BJ (cell line): Measurements from ENCODE around the gene NABP2. TPM values are rescaled to one million over a fixed set of nuclear protein-coding genes. Genes with fewer than 3 reads are reported as not detected.
"Not testable (repeated sequence)": the region's sequence is repeated elsewhere in the genome, so short reads cannot be mapped to it uniquely, and the experiment has no call there.

Experiments
- CTCF ChIA-PET: fragments of 350-600 bp; formaldehyde crosslinking; extraction: SDS; loops from one replicate; lab custom pipeline; 2021; ENCODE audit warnings: antibody characterized with exemption, inconsistent platforms; lab: Yijun Ruan, JAX
- POLR2A ChIA-PET: fragments of 300-600 bp; sonication (Branson Sonifier 250); formaldehyde crosslinking; extraction: SDS; loops from one replicate; lab custom pipeline; 2021; ENCODE audit warnings: antibody characterized with exemption; lab: Charles Lee
- DNase-seq: peaks from one replicate; pipeline ENCODE4 v3.0.0-alpha.2; 2011; ENCODE audit warnings: low read depth
- H3K27me3 ChIP-seq: 2 replicates; pipeline ENCODE4 v1.6.0; 2011; ENCODE audit warnings: low read length; ENCODE audit not compliant: control insufficient read depth, insufficient read depth
- H3K36me3 ChIP-seq: 2 replicates; pipeline ENCODE4 v1.5.1; 2011; ENCODE audit warnings: low read length; ENCODE audit not compliant: control insufficient read depth, insufficient read depth
- H3K4me3 ChIP-seq: 2 replicates; pipeline ENCODE4 v1.5.1; 2011; ENCODE audit warnings: low read depth, mild to moderate bottlenecking, control low read depth, low read length
- polyA plus RNA-seq: library from polyadenylated mRNA; depleted of rRNA; stranded (reverse); fragments of >200 nt; gene quantifications from 2 replicates; pipeline ENCODE4 v1.2.3, GENCODE V29; 2011
- TF ChIP-seq, protein P1 (sequence below): IDR thresholded peaks from 2 replicates; pipeline ENCODE4 v1.5.1; 2011; ENCODE audit warnings: low read depth, mild to moderate bottlenecking, control low read depth, inconsistent platforms, low read length, moderate library complexity; ENCODE audit not compliant: insufficient read depth

NABP2 gene
- polyA plus RNA-seq, 1 experiment: 52.0 TPM

- ChIA-PET POLR2A (no interaction called here), CTCF (interaction anchor here (0.9 to 9.8 kb wide), 9 partner anchors 14 to 167 kb away, joined by 3 to 134 read pairs (median 6); partner anchors contain the start of genes ANKRD52, RNF41, STAT2 and ZC3H10)
- TF ChIP-seq, protein P1, sequence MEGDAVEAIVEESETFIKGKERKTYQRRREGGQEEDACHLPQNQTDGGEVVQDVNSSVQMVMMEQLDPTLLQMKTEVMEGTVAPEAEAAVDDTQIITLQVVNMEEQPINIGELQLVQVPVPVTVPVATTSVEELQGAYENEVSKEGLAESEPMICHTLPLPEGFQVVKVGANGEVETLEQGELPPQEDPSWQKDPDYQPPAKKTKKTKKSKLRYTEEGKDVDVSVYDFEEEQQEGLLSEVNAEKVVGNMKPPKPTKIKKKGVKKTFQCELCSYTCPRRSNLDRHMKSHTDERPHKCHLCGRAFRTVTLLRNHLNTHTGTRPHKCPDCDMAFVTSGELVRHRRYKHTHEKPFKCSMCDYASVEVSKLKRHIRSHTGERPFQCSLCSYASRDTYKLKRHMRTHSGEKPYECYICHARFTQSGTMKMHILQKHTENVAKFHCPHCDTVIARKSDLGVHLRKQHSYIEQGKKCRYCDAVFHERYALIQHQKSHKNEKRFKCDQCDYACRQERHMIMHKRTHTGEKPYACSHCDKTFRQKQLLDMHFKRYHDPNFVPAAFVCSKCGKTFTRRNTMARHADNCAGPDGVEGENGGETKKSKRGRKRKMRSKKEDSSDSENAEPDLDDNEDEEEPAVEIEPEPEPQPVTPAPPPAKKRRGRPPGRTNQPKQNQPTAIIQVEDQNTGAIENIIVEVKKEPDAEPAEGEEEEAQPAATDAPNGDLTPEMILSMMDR: no peak
- H3K27me3 ChIP-seq: no peaks in the 10 kb centered on the region
- DNase-seq: no peak
- no peaks in the 10 kb centered on the region for H3K36me3 ChIP-seq
- H3K4me3 ChIP-seq: no peak overlapping the region
These were observed 31.6 kb upstream of the NABP2 start for GRCh38 chr12:56192582-56192981.

- no peaks in the 10 kb centered on the region for H3K36me3 ChIP-seq
- CTCF ChIA-PET: interaction anchor here (0.6 to 9.8 kb wide), 10 partner anchors 13 to 265 kb away, joined by 3 to 134 read pairs (median 6); partner anchors contain the start of genes ANKRD52, RNF41, STAT2 and ZC3H10
- TF ChIP-seq, protein P1: peak; percentile 76
These were observed 31.0 kb upstream of the NABP2 start for GRCh38 chr12:56193025-56193578.

GRCh38 chr12:56196818-56197550 is 27.2 kb upstream of the NABP2 start:
- H3K36me3 ChIP-seq, H3K4me3 ChIP-seq, H3K27me3 ChIP-seq: not testable (repeated sequence)
- ChIA-PET POLR2A (interaction anchor here (0.6 to 1.5 kb wide), 2 partner anchors 24 to 162 kb away, joined by 3 to 25 read pairs; partner anchors contain the start of gene RNF41), CTCF (interaction anchor here (1.0 to 9.8 kb wide), 7 partner anchors 11 to 77 kb away, joined by 3 to 132 read pairs (median 7); partner anchors contain the start of genes ANKRD52 and RNF41)
- peak; percentile 100 for DNase-seq

More at GRCh38 chr12:56193025-56193578, 31.0 kb upstream of the NABP2 start:
- H3K4me3 ChIP-seq: no peak overlapping the region
- H3K27me3 ChIP-seq: no peaks in the 10 kb centered on the region
- no peak for DNase-seq
- POLR2A ChIA-PET: no interaction called here

DNA sequence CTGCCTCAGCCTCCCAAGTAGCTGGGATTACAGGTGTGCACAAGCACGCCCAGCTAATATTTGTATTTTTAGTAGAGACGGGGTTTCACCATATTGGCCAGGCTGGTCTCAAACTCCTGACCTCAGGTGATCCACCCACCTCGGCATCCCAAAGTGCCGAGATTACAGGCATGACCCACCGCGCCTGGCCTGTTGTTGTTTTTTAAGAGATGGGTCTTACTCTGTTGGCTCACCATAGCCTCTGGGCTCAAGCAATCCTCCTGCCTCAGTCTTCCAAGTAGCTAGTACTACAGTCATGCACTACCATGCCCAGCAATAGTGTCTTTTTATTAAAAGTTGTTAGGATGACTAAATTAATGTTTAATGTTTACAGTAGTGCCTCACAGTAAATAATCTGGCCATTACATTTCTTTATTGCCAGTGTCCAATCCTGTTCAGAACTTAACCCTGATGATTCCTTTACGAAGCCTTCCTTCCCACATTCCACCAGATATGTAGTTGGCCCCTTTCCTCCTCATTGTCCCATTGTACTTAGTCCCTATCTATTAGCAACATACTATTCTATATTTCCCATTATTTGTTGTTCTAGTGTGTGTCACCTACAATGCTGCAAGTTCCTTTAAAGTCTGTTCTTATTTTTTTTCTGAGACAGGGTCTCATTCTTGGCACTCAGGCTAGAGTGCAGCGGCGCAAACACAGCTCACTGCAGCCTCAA is 26.1 kb upstream of the NABP2 start:
- ChIA-PET POLR2A (no interaction called here), CTCF (interaction anchor here (1.0 to 4.6 kb wide), 5 partner anchors 10 to 78 kb away, joined by 3 to 26 read pairs (median 7); partner anchors contain the start of genes ANKRD52 and RNF41)
- Histone ChIP-seq H3K27me3 (no peaks in the 10 kb centered on the region), H3K36me3 (no peaks in the 10 kb centered on the region), H3K4me3 (no peak overlapping the region)
- no peak for DNase-seq
- TF ChIP-seq, protein P1: no peak

GRCh38 chr12:56198836-56199235 is 25.3 kb upstream of the NABP2 start:
- DNase-seq: no peak
- TF ChIP-seq, protein P1: no peak
- ChIA-PET POLR2A (no interaction called here), CTCF (interaction anchor here (1.0 to 4.6 kb wide), 2 partner anchors 9 to 23 kb away, joined by 3 to 26 read pairs; partner anchors contain the start of gene RNF41)
- Histone ChIP-seq H3K4me3 (no peak overlapping the region), H3K36me3 (no peaks in the 10 kb centered on the region), H3K27me3 (no peaks in the 10 kb centered on the region)
